HG02981 (cell line): ENCODE measurements around the gene GINM1.

Experiments
- ATAC-seq: cut with Tn5 transposase; IDR thresholded peaks from one replicate; pipeline ENCODE4 v1.9.1; 2021; ENCODE audit warnings: mild to moderate bottlenecking, moderate library complexity; ENCODE audit not compliant: unreplicated experiment

Gene GINM1

DNA sequence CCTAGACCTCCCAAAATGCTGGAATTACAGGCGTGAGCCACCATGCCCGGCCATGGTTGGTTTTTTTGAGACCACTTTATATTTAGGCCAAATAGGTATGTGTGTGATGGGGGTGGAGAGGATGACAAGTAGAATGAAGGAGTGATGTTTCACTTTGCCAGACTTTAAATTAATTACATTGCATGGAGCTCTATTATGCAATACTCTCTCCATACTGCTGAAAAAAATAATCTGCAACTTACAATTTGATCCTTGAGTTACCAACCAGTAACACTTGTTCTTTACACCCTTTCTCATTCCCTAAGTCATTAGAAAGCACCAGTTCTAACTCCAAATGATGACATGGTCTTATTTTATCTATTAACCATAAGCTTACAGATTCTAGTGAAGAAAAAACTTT, 26.8 kb downstream of the GINM1 start:
- ATAC-seq, result no peak

DNA sequence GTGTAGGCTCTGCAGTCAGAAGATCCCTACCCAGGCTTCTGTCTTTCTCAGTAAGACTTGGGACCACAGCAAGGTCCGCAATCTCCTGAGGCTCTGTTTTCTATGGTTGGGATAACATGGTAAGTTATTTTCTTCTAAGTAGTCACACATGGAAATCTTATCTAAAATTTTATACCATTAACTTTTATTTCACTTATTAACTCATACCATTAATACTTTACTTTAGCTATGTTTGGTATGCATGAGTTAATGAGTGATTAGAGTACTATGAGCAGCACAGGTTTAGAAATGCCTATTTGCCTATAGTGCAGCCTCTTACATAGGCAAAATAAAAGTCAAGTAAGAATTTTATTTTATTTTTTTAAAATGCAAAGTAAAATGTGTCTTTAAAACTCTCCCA, 27.2 kb downstream of the GINM1 start:
- no peak for ATAC-seq

DNA sequence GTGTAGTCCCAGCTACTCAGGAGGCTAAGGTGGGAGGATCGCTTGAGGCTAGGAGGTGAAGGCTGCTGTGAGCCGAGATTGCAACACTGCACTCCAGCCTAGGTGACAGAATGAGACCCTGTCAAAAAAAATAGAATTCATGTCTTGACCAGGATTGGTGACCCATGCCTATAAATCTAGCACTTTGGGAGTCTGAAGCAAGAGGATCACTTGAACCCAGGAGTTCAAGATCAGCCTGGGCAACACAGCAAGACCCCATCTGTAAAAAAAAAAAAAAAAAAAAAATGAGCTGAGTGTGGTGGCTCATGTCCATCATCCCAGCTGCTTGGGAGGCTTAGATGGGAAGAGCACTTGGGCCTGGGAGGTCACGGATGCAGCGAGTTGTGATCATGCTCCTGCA, 34.3 kb downstream of the GINM1 start:
- ATAC-seq, result no peak

DNA sequence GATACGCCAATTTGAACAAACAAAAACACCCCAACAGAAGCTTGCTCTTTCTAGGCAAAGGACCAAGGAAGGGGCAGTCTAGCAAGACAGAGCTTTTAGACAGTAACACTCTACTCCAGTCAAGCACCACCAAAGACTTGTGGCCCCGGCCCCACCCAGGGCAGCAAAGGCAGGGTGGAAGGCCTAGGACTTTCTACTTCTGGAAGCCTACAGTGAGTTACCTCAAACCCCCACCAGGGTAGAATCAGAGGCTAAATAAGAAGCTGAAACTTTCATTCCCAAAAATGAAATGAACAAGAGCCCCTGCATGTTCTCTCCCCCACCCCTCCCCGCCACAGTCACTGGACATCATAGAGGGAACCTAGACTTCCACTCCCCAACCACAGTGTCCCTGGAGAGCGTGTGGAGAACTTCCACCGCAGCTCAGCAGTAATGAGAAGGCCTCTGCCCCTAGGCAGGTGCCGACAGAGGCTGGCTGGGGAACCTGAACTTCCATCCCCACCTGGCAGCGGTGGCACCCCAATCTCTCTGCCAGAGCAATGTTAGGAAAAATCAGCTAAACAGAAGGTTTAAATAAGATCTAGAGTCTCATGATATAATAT, 42.3 kb downstream of the GINM1 start:
- ATAC-seq, result peak; percentile 58

DNA sequence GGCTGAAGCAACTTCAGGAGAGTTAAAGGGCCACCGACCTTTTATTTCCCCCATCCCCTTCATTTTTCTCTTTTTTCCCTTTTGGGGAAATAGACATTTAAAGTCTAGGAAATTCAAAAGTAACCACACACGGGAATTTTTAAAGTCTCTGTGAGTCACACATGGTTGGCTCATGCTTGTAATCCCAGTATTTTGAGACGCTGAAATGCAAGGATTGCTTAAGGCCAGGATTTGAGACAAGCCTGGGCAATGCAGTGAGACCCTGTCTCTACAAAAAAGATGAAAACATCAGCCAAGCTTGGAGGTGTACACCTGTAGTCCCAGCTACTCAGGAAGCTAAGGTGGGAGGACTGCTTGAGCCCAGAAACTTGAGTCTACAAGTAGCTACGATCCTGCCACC, 48.2 kb downstream of the GINM1 start:
- ATAC-seq, result no peak

DNA sequence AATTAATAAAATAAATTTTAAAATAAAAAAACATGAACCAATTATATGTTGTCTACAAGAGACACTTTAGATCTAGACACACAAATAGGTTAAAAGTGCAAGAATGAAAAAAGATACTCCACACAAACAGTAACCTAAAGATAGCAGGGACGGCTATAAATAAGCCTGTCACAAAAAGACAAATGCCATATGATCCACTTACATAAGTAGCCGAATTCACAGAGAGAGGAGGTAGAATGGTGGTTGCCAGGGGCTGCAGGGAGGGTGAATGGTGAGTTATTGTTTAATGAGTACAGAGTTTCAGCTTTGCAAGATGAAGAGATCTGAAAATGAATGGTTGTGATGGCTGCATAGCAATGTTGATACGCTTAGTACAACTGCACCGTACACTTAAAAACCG, 49.6 kb downstream of the GINM1 start:
- no peak for ATAC-seq

DNA sequence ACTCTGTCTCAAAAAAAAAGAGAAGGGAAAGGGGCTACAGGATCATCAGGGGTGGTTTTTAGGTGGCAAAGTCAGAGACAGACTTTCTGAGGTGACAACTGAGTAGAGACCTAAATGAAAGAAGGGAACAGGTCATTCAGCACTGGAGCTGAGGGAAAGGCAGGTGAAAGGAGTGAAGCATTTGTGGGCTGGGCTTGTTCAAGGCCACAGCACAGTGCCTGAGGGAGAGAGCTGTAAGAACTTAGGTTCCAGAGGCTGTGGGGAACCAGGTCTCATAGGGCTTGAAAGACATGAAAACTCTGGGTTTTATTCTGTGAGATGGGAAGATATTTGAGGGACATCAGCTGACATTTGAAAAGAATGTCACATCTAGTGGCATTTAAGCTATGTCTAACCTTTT, 61.5 kb downstream of the GINM1 start:
- ATAC-seq, result no peak

DNA sequence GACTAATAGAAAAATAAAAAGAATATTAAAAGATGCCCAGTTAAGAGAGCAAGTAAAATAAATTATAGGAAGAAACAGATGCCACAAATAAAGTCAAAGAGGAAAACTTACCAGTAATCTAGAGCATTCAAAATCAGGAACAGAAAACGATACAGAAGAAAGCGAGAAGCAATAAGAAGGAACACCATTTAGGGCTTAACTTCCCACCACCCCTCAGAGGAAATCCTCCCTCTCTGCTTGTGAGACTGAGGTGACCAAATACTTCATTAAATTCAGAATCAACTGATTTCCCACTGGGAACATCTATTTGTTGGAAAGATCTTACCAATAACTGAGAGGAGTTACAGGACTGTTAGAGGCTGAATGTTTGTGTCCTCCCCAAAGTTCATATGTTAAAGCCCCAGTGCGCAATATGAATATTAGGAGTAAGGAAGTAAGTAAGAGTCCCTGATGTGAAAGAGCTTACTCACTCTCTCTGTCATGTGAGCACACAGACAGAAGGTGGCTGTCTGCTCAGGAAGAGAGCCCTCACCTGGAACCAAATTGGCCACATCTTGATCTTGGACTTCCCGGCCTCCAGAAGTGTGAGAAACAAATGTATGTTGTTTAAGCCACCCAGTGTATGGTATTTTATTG, 62.8 kb downstream of the GINM1 start:
- ATAC-seq, result peak; percentile 72

DNA sequence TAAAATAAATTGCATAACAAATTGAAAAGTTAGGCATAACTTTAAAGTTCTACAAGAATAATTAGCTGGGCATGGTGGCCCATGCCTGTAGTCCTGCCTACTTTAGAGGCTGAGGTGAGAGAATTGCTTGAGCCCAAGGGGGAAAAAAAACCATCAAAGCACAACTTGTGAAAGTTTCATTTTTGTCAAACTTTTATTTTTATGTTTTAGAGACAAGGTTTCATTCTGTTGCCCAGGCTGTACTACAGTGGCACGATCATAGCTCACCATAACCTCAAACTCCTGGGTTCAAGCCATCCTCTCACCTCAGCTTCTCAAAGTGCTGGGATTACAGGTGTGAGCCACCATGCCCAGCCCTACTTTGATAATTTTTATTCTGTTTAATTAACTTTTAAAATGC, 68.1 kb downstream of the GINM1 start:
- no peak for ATAC-seq

DNA sequence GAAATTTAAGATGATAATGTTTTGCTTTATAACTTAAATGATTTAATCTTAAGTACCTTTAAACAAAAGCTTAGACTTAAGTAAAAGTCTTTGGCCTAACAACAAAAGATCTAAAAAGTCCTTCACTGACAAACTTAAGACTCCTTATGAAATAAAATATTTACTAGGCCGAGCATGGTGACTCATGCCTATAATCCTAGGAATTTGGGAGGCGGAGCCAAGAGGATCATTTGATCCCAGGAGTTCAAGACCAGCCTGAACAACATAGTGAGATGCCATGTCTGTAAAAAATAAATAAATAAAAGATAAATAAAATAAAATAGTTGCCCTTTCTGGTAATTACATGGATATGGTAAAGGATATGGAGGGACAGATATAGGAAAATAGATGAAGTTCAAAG, 69.9 kb downstream of the GINM1 start:
- ATAC-seq, result no peak
